HG03097 (cell line): ENCODE results near the gene PIP5K1C.

Source experiments
- ATAC-seq: cut with Tn5 transposase; IDR thresholded peaks from one replicate; pipeline ENCODE4 v1.9.1; 2021; ENCODE audit not compliant: unreplicated experiment, low FRiP score

PIP5K1C gene

DNA sequence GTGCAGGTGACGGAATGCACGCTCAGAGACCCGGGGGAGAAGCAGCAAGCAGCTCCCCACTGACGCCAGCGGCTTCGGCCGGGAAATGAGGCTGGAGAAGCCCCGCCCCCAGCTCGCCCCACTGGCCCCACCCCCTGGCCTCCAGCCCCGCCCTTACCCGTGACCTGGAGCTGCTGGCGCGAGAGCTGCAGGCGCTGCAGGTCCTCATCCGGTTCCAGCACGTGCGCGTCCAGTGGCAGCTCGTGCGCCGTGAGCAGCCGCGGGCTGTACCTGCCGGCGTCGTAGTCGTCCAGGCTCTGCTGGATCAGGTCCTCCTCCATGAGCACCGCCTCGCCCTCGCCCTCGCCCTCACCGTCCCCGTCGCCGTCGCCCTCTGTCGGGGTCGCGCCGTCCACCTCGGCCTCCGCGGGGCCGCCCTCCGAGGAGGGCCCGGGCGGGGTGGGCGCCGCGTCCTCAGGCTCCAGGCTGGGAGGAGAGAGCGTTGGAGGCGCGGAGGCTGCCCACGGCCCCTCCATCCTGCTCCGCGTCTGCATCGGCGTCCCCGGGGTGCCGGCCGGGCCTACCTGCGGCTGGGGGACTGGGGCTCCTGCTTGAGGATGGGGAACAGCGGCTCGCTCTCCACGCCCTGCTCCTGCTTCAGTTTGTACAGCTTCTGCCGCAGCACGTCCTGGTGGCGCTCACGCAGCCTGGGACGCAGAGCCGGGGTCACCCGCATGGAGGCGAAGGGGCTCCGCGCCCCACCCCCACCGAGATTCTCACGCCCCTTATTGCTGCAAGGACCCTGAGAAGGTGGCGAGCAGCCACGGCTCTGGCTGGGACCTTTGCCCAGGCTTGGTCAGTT lies 87.1 kb downstream of the PIP5K1C start:
- ATAC-seq = no peak

DNA sequence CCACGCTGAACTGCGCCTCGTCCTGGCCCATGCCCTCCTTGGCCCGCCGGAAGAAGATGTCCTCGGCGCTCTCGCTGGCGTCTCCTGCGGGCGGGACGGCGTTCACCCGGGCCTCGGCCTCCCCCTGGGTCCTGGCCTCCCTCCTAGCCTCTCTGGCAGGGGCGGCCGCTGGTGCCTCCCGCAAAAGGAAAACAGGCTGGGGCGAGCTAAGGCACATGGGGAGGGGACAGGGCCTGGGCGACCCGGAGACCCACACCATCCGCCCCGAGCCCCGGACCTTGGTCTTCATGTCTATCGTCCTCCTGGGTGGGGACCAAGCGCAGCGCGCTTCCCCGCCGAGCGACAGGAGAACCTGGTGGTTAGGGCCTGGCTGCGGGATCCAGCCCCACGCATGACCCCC lies 87.9 kb downstream of the PIP5K1C start:
- ATAC-seq = no peak

DNA sequence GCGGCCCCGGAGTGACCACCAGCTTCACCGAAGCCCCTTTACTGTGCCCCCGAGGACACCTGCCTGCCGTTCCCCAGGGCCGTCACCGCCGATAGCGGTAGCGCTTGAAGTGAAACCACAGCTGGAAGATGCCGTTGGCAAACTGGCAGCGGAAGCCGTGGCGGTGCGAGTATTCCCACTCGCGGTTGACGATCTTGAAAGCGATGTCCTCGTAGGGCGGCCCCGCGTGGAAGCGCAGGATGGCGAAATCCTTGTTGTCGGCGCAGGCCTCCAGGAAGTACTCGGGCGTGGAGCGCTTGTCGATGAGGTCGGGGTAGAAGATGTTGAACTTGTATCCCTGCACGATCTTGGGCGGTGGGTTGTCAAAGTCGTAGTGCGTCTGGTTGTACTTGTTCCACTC lies 88.4 kb downstream of the PIP5K1C start:
- ATAC-seq = no peak

DNA sequence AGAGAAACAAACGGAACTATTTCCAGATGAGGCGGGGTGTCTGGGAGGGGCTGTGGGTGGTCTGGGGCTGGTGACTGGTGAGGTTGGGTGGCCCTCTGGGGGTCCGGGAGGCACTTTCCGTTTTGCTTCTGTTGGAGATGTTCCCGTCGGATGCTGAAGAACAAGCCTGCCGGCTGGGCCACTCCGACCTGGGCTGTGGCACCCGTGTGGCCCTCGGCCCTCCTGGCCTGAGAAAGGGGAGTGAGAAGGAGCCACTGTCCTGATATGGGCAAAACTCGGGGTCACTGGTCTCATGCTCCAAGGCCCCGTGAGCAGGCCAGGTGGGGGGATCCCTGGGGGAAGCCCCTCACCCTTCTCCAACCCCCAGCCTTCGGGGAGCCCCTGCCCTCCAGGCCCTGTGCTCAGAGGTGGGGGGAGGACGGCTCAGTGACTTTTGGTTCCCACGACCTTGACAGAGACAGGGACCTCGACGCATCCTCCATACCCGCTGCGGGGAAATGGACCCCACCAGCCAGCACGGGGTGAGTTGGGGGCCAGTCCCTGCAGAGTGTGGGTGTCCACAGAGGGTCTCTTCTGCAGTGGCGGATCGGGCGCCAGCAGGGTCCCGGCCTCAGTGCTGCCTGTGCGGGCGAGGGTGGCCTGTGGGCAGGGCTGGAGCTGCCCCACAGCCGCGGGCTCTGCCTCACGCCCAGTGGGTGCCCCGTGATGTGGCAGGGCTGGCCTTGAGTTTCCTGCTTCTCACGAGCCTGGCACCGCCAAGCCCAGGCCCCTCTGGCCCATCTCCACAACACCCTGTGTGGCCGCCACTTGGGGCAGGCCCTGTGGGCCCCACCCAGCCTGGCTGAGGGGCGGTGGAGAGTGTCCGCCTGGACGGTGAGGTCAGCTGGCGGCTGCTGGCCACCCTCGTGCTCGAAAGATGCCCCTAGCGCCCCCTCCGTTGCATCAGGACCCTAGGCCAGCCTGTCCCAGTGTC lies 89.2 kb downstream of the PIP5K1C start:
- ATAC-seq = no peak

DNA sequence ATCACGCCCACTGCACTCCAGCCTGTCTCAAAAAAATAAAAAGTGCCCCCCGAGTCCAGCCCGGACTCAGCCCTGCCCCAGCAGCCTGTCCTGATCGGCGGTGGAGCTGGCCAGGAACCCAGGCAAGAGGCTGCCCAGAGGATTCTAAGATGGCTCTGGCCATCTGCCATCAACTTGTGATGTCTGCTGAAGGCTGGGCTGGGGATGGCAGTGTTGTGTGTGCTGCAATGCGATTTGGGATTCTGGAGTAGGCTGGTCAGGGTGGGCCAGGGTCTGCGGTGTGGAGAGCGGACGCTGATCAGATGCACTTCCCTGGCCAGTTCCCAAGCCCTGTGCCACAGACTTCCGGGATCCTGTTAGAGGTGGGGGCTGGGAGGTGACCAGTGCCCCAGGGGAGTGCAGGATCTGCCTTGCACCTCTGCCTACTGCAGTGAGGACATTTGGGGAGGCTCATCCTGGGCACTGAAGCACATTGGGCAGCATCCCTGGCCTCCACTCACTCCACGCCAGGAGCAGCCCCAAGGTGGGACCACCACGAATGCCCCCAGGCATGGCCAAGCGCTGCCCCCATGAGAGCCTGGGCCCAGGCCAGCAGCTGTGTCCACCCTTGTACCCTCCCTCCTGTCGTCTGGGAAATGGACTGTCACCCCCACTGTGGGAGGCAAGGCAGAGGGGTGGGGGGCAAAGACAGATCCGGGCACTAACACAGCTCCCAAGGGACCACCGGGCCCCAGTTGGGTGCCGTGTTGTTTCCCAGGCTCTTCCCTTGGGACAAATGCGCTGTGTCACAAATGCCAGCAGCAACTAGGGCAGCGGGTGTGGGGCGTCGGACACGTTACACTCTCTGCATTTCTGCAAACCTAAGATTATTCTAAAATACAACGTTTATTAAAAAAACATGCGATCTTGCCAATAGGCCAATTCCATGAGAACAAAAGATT lies 90.2 kb downstream of the PIP5K1C start:
- ATAC-seq = no peak

DNA sequence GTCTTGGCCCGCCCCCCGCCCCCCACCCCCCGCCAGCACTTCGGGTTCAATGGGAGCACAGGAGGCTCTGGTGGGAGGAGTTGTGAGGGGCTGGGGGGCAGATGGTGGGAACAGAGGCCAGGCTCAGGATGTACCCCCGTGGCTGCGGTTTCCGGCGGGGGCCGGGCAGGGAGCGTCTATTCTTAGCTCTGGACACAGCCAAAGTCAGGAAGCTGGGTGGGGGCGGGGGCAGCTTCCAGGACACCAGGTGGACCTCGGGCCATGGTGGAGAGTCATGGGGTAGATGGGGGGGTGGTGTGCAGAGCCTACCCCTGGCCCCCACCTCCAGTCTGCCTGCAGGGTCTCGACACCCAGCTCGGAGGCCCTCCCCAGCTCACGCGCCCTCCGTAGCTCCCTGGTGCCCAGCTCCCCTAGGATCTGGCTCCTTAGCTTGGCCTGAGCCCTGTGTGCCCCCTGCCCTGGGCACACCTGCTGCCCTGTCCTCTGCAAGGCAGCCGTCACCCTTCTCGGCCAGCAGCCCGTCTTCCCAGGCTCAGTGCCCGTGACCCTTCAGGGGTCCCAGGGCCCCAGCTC lies 91.4 kb downstream of the PIP5K1C start:
- no peak for ATAC-seq

DNA sequence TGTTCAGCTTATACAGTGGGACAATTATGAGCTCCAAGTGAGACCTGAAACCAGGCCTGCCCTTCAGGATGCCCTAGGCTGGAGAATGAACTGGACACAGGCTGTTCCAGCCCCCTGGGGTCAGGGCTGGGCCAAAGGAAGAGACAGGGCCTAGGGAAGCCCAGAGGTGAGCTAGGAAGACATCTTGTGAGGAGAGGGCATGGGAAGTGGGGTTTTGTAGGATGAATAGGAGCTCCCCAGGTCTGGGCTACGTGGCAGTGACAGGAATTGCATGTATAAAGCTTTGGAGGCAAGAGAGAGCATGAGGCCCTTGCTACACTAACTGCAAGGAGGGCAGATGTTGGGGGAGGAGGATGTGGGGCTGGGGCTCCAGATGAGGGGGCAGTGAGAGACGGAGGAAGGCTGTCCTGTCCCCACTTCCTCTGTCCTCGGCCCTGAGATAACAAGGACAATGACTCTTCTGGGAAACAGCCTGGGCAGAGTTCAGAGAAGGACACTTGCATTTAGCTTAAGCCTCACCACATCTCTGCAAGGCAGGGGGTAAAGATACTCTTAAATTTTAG lies 92.1 kb downstream of the PIP5K1C start:
- no peak for ATAC-seq

DNA sequence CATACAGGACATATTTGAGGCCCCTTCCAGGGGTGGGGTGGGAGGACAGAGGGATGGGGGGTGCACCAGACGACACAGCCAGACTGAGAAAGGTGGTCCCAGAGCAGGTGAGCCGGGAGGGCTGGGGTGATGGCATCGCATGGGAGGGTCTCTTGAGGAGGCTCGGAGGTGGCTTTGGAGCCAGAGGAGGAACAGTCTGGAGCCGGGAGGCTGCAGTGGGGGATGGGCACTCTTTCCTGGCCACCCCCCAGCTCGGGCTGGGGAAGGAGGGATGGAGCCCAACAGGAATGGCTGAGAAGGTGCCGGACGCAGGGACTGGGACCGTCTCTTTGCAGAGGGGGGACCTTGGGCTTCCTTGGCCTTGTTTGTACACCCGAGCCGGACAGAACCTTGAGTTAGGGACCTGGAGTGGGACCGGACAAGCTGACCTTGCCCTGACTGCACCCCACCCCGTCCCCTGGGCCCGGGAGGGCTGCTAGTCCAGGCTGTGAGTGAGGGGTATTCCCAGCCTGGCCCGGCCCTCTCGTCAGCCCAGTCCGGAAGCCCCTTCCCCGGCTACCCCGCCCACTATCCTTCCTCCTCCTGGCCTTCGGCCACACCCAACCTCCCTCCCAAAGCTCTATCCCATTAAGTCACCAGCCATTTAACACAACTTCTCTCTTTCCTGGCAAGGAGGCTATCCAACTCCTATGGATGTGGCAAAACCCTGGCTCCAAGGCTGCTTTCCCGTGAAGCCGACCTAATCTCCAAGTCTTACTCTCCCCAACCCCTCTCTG lies 92.8 kb downstream of the PIP5K1C start:
- ATAC-seq = no peak

DNA sequence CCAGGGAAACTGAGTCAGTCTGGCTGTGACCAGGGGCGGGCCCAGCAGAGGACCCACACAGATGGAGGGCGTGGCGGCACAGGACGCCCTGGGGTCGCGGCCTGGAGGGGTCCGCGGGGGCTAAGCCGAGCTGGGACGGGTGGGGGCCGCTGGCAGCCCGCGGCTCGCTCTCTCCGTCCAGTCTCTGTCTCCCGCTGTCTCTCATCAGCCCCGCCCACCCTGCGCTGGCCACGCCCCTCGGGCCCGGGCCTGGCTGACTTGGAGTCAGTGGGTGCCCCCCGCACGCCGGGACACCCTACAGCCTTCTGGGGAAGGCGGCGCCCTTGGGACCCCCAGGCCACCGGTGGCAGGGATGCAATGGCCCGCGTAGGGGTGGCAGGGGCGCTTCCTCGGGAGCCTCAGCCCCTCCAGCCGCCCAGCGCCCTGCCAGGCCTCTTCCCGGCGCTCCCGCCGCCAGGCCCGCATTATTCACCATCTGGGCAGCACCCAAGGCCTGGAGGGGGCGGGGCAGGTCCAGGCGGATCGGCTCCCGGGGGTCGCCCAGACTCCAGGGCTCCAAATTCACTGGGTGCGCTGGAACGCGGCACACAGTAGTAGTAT lies 93.5 kb downstream of the PIP5K1C start, which contains the start of gene TBXA2R:
Gene TBXA2R (minus strand): TSS at position 186 of the 600 bp plus-strand sequence. CDS start 6,241 bp downstream, outside the sequence.
- ATAC-seq = no peak

DNA sequence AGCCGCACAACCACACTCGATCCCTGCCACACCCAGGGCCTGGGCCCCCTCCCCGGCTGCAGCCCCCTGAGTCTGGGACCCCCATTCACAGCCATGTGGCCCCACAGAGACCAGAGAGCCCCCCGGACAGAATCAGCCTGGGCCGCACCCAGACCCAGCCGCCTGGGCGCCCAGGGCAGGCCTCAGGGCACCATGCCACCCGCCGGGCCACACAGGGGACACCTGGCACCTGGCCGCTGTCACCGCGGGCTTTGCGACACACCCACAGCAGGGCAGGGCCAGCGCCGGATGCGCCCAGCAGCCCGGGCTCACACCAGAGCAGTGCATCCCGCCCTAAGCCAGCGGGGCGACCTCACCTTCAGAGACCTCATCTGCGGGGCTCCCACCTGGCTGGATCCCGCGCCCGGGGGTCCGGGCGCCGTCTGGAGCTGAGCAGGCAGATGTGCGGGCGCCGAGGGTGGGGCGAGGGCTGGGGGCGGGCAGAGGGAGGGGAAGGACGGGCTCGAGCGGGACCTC lies 94.0 kb downstream of the PIP5K1C start:
- ATAC-seq = no peak

DNA sequence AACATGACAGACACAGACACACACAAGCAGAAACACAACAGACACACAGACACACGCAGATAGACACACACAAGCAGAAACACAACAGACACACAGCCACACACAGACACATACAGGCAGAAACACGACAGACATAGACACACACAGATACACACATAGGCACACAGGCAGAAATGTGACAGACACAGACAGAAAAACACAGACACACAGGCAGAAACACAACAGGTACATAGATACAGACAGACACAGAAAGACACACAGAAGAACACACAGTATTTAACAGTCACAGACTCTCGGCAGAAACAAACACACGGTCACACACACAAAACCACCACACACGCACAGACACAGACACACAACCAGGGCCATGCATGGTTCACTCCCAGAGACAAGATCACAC lies 94.5 kb downstream of the PIP5K1C start:
- ATAC-seq = no peak

DNA sequence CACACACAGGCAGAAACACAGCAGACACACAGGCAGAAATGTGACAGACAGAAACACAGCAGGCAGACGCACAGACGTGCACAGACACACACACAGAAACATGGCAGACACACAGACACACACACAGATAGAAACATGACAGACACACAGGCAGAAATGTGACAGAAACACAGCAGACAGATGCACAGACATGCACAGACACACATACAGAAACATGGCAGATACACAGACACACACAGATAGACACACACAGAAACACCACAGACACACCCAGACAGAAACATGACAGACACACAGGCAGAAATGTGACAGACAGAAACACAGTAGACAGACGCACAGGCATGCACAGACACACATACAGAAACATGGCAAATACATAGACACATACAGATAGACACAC lies 94.9 kb downstream of the PIP5K1C start:
- no peak for ATAC-seq

DNA sequence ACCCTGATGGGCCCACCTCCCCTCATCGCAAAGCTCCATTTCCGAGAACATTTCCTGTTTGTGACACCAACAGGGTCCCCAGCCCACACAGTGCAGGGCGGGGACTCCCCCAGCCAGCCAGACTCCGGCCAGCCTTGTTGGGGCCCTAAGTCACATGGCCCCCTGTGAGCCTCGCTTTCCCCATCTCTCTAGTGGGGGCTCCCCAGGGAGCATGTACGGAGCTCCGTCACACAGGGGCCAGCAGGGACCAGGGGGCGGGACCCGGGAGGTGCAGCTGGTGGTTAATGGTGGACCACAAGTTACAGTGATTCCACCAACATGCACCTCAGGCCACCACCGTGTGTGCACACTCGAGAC lies 95.3 kb downstream of the PIP5K1C start:
- no peak for ATAC-seq

DNA sequence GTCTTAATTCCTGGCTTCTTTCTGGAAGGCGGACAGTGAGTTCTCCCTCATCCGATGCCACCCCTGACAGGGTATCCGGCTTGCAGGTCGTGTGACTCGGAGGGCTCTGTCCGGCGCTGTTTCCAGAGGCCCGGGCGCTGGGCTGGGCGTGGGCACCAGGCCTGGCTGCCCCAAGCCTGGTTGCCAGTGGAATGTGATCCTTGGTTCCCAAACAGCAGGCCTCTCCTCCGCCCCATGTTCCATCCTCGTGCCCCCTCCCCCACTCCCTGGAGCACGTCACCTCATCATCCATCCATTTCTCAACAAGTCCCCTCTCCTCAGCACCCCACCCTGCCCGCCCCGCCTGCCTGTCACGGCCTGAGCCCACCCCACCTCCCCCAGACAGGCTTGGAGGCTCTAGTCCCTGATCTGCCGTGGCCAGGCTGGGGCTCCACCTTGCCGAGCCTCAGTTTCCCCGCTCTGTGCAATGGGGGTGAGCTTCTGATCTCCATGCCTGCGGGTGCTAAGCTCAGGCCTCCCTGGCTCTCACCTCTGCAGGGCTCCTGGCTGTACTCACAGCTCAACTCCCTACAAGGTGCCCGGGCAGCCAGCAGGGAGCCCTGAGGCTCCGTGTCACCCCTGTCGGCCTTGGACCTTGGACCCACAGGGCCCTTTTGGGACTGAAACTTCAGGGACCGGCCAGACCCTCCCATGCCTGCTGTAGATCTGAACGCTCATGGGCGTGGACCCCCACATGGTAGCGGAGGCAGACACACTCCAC lies 95.9 kb downstream of the PIP5K1C start:
- ATAC-seq = no peak

DNA sequence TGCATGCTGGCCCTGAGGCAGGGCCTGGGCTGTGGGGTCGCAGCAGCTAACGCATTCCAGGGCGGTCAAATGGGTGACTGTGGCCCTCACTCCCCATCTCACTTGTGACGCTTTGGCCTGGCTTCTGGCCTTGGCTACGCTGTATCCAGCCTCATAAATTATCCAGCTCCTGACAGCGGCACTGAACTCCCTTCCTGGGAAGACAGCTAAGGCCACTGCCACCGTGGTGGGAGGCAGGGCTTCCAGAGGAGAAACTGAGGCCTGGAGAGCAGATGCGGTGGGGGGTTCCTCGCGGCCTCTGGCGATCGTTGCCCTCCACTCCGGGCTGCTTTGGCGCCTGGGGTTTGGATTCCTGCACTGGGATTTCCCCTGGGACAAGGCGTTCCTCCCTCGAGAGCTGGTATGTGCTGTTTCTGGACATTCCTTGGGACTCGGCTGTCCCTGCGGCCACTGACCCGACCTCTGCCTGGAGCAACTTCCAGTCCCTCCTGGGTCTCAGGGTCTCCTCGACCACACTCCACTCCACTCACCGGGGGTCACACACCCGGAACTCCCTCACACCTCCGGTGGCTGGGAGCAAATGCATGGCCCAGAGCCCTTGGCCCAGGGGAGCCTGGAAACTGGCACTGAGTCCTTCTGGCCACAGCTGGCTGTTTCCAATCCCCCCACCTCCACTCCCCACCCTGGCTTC lies 97.0 kb downstream of the PIP5K1C start:
- ATAC-seq = no peak

DNA sequence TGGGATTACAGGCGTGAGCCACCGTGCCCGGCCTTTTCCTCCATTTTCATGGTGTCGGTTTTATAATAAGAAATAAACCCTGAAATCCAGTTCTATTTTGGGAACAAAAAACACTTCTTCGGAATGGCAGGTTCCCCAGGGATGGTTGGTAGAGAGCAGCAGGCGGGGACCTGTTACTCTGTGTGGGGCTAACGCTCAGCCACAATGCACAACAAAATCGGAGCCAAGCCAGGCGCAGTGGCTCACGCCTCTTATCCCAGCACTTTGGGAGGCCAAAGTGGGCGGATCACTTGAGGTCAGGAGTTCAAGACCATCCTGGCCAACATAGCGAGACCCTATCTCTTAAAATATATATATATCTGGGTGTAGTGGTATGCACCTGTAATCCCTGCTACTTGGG lies 99.2 kb downstream of the PIP5K1C start:
- ATAC-seq = no peak

DNA sequence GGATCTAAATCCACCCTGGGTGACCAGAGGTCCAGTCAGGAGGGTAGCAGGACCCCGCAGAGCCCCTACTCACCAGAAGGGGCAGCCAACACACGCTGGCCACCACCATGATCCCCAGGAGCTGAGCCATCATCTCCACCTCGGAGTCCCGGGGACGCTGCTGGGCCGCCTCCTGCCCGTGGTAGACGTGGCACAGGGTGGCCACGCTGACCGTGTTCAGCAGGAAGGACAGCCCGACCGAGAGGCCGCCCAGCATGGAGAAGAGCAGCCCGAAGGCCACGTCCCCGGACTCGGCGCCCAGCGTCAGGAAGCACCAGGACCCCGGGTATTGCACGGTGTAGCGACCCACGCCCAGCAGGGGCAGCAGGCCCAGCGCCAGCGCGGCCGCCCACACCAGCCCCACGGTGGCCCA lies 100.5 kb downstream of the PIP5K1C start:
- ATAC-seq = no peak
